Measurements from ENCODE around the gene SCIMP.
"Not testable (repeated sequence)": the region's sequence is repeated elsewhere in the genome, so short reads cannot be mapped to it uniquely, and the experiment has no call there.

Gene SCIMP

GRCh38 chr17:5183410-5183793, 51.3 kb downstream of the SCIMP start:
- H3K27ac ChIP-seq (ENCODE audit: poor library complexity, severe bottlenecking), result no peak overlapping the region
- H3K9me3 ChIP-seq (ENCODE audit: severe bottlenecking), result peaks cover 67% of the 10 kb centered on the region
- TF ChIP-seq CTCF (IDR thresholded peaks at IDR 0.05; ENCODE audit: poor library complexity, severe bottlenecking), result no peak
- H3K4me1 ChIP-seq (ENCODE audit: insufficient read depth, poor library complexity, severe bottlenecking), result no peaks in the 10 kb centered on the region
- H3K27me3 ChIP-seq (ENCODE audit: insufficient read depth, poor library complexity, severe bottlenecking), result no peaks in the 10 kb centered on the region
- DNase-seq (ENCODE audit: low spot score) (no peak), ATAC-seq (ENCODE audit: low read depth) (no peak)
- no peaks in the 10 kb centered on the region for H3K36me3 ChIP-seq (ENCODE audit: low read depth)
- H3K4me3 ChIP-seq (ENCODE audit: severe bottlenecking), result no peak overlapping the region

GRCh38 chr17:5182597-5183409, 51.9 kb downstream of the SCIMP start:
- H3K9me3 ChIP-seq (ENCODE audit: severe bottlenecking), result peaks cover 67% of the 10 kb centered on the region
- H3K27ac ChIP-seq (ENCODE audit: poor library complexity, severe bottlenecking), result no peak overlapping the region
- TF ChIP-seq CTCF (IDR thresholded peaks at IDR 0.05; ENCODE audit: poor library complexity, severe bottlenecking), result no peak
- DNase-seq (ENCODE audit: low spot score), result no peak
- no peaks in the 10 kb centered on the region for H3K36me3 ChIP-seq (ENCODE audit: low read depth)
- ATAC-seq (ENCODE audit: low read depth), result no peak
- no peaks in the 10 kb centered on the region for H3K4me1 ChIP-seq (ENCODE audit: insufficient read depth, poor library complexity, severe bottlenecking)
- H3K27me3 ChIP-seq (ENCODE audit: insufficient read depth, poor library complexity, severe bottlenecking), result no peaks in the 10 kb centered on the region
- no peak overlapping the region for H3K4me3 ChIP-seq (ENCODE audit: severe bottlenecking)

GRCh38 chr17:5181509-5182305, 53.0 kb downstream of the SCIMP start:
- no peaks in the 10 kb centered on the region for H3K4me1 ChIP-seq (ENCODE audit: insufficient read depth, poor library complexity, severe bottlenecking)
- TF ChIP-seq CTCF (IDR thresholded peaks at IDR 0.05; ENCODE audit: poor library complexity, severe bottlenecking), result no peak
- DNase-seq (ENCODE audit: low spot score) (no peak), ATAC-seq (ENCODE audit: low read depth) (no peak)
- no peak overlapping the region for H3K4me3 ChIP-seq (ENCODE audit: severe bottlenecking)
- no peaks in the 10 kb centered on the region for H3K36me3 ChIP-seq (ENCODE audit: low read depth)
- no peaks in the 10 kb centered on the region for H3K27me3 ChIP-seq (ENCODE audit: insufficient read depth, poor library complexity, severe bottlenecking)
- H3K9me3 ChIP-seq (ENCODE audit: severe bottlenecking), result peaks cover 67% of the 10 kb centered on the region
- no peak overlapping the region for H3K27ac ChIP-seq (ENCODE audit: poor library complexity, severe bottlenecking)

- ATAC-seq (ENCODE audit: low read depth) (no peak), DNase-seq (ENCODE audit: low spot score) (no peak)
- no peaks in the 10 kb centered on the region for H3K27me3 ChIP-seq (ENCODE audit: insufficient read depth, poor library complexity, severe bottlenecking)
- H3K36me3 ChIP-seq (ENCODE audit: low read depth), result no peaks in the 10 kb centered on the region
- peaks cover 48% of the 10 kb centered on the region for H3K9me3 ChIP-seq (ENCODE audit: severe bottlenecking)
- no peaks in the 10 kb centered on the region for H3K4me1 ChIP-seq (ENCODE audit: insufficient read depth, poor library complexity, severe bottlenecking)
- H3K4me3 ChIP-seq (ENCODE audit: severe bottlenecking), result no peak overlapping the region
- no peak for TF ChIP-seq CTCF (IDR thresholded peaks at IDR 0.05; ENCODE audit: poor library complexity, severe bottlenecking)
- no peak overlapping the region for H3K27ac ChIP-seq (ENCODE audit: poor library complexity, severe bottlenecking)
Observed at GRCh38 chr17:5179003-5179402, 55.7 kb downstream of the SCIMP start.

GRCh38 chr17:5175027-5175426, 59.6 kb downstream of the SCIMP start:
- H3K27ac ChIP-seq (ENCODE audit: poor library complexity, severe bottlenecking); DNase-seq (ENCODE audit: low spot score): not testable (repeated sequence)

GRCh38 chr17:5165791-5166564, 68.7 kb downstream of the SCIMP start:
- H3K27ac ChIP-seq (ENCODE audit: poor library complexity, severe bottlenecking); DNase-seq (ENCODE audit: low spot score); H3K27me3 ChIP-seq (ENCODE audit: insufficient read depth, poor library complexity, severe bottlenecking); H3K9me3 ChIP-seq (ENCODE audit: severe bottlenecking); H3K36me3 ChIP-seq (ENCODE audit: low read depth); H3K4me1 ChIP-seq (ENCODE audit: insufficient read depth, poor library complexity, severe bottlenecking); ATAC-seq (ENCODE audit: low read depth); H3K4me3 ChIP-seq (ENCODE audit: severe bottlenecking): not testable (repeated sequence)

More at GRCh38 chr17:5175027-5175426, 59.6 kb downstream of the SCIMP start:
- not testable (repeated sequence) for H3K4me1 ChIP-seq (ENCODE audit: insufficient read depth, poor library complexity, severe bottlenecking); H3K36me3 ChIP-seq (ENCODE audit: low read depth); H3K27me3 ChIP-seq (ENCODE audit: insufficient read depth, poor library complexity, severe bottlenecking); H3K4me3 ChIP-seq (ENCODE audit: severe bottlenecking); ATAC-seq (ENCODE audit: low read depth)
- peaks cover 13% of the 10 kb centered on the region for H3K9me3 ChIP-seq (ENCODE audit: severe bottlenecking)

Data from RWPE2 (cell line).